ENCODE measurements around the gene MLLT6.

Gene MLLT6

GRCh38 chr17:38704606-38705522 lies at the start of gene MLLT6:
Gene MLLT6, plus strand, starts transcription at chr17:38705273. Its CDS starts 360 bp downstream, at chr17:38705633.
- peak; percentile 76 for DNase-seq

- no peak for DNase-seq
These were observed 47.9 kb upstream of the MLLT6 start for GRCh38 chr17:38656959-38657823.

- no peak for DNase-seq
These were observed 47.0 kb upstream of the MLLT6 start for GRCh38 chr17:38657824-38658740.

GRCh38 chr17:38658741-38659345 lies 46.2 kb upstream of the MLLT6 start:
- no peak for DNase-seq

GRCh38 chr17:38659415-38659814 lies 45.7 kb upstream of the MLLT6 start:
- no peak for DNase-seq

- no peak for DNase-seq
These were observed 44.7 kb upstream of the MLLT6 start for GRCh38 chr17:38660097-38661025.

- peak; percentile 67 for DNase-seq
These were observed 41.8 kb upstream of the MLLT6 start for GRCh38 chr17:38663125-38663751.

GRCh38 chr17:38663964-38664644 lies 41.0 kb upstream of the MLLT6 start:
- no peak for DNase-seq

GRCh38 chr17:38667099-38667786 lies 37.8 kb upstream of the MLLT6 start:
- peak; percentile 73 for DNase-seq

- DNase-seq, result no peak
These were observed 37.3 kb upstream of the MLLT6 start for GRCh38 chr17:38667787-38668122.

GRCh38 chr17:38669520-38669919 lies 35.6 kb upstream of the MLLT6 start:
- DNase-seq, result no peak

GRCh38 chr17:38671939-38672720 lies 32.9 kb upstream of the MLLT6 start:
- no peak for DNase-seq

GRCh38 chr17:38672788-38673706 lies 32.0 kb upstream of the MLLT6 start:
- DNase-seq, result no peak

- DNase-seq, result peak; percentile 38
These were observed 31.4 kb upstream of the MLLT6 start for GRCh38 chr17:38673707-38674013.

- peak; percentile 32 for DNase-seq
These were observed 30.9 kb upstream of the MLLT6 start for GRCh38 chr17:38674014-38674748.

GRCh38 chr17:38674749-38675615 lies 30.1 kb upstream of the MLLT6 start, which contains the start of gene EPOP:
Gene EPOP, minus strand, starts transcription at chr17:38674957. Its CDS starts 462 bp downstream, at chr17:38674495.
- peak; percentile 87 for DNase-seq
